GM12878 (cell line): ENCODE data around the gene SEC11A. TPM values are rescaled to one million over a fixed set of nuclear protein-coding genes. Genes with fewer than 3 reads are reported as not detected.

ENCODE experiments used
- BCL11A ChIP-seq: IDR thresholded peaks from 2 replicates; pipeline ENCODE4 v1.6.1; 2011; ENCODE audit warnings: low read depth, low read length
- CBX3 ChIP-seq: fragments of 200-600 bp; sonication (generic); IDR thresholded peaks from 2 replicates; pipeline ENCODE4 v1.6.1; 2016; ENCODE audit warnings: low read depth, borderline replicate concordance
- DPF2 ChIP-seq: fragments of 450-650 bp; IDR thresholded peaks from 2 replicates; pipeline ENCODE4 v1.6.1; 2017; ENCODE audit warnings: mild to moderate bottlenecking
- EP300 ChIP-seq, 2 experiments: fragments of 150-350 bp in 1 of 2; IDR thresholded peaks; 2 replicates each; pipeline ENCODE4 v1.6.1; 2011 to 2012; ENCODE audit warnings: low read depth in 2 of 2, low read length in 2 of 2, borderline replicate concordance in 1 of 2, improper control_type of control experiment in 1 of 2, inconsistent platforms in 1 of 2; ENCODE audit not compliant: control insufficient read depth in 1 of 2
- JUND ChIP-seq: IDR thresholded peaks from 2 replicates; pipeline ENCODE4 v1.6.1; 2012; ENCODE audit warnings: low read depth, mild to moderate bottlenecking, low read length, improper control_type of control experiment, moderate library complexity
- KLF5 ChIP-seq: fragments of 450-650 bp; IDR thresholded peaks from 2 replicates; pipeline ENCODE4 v1.6.1; 2014; ENCODE audit warnings: mild to moderate bottlenecking; ENCODE audit not compliant: partially characterized antibody
- MTA2 ChIP-seq: fragments of 450-650 bp; IDR thresholded peaks from 2 replicates; pipeline ENCODE4 v1.6.1; 2016; ENCODE audit warnings: low read depth, mild to moderate bottlenecking, moderate library complexity
- MTA3 ChIP-seq: IDR thresholded peaks from 2 replicates; pipeline ENCODE4 v1.6.1; 2012; ENCODE audit warnings: low read length, inconsistent platforms, borderline replicate concordance
- NFYB ChIP-seq: IDR thresholded peaks from 2 replicates; pipeline ENCODE4 v1.6.1; 2011; ENCODE audit warnings: low read depth, mild to moderate bottlenecking, low read length, improper control_type of control experiment, moderate library complexity; ENCODE audit not compliant: insufficient read depth
- NKRF ChIP-seq: fragments of 450-650 bp; conservative IDR thresholded peaks from 2 replicates; pipeline ENCODE4 v1.6.1; 2017; ENCODE audit warnings: mild to moderate bottlenecking, moderate library complexity
- PAX5 ChIP-seq: IDR thresholded peaks from 2 replicates; pipeline ENCODE4 v1.6.1; 2011; ENCODE audit warnings: low read depth, low read length, borderline replicate concordance
- POLR2AphosphoS5 ChIP-seq: IDR thresholded peaks from 2 replicates; pipeline ENCODE4 v1.6.1; 2011; ENCODE audit warnings: mild to moderate bottlenecking, low read length, inconsistent platforms
- POU2F2 ChIP-seq: IDR thresholded peaks from 3 replicates; pipeline ENCODE4 v1.6.1; 2011; ENCODE audit warnings: low read depth, mild to moderate bottlenecking, low read length, borderline replicate concordance
- SMC3 ChIP-seq: IDR thresholded peaks from 2 replicates; pipeline ENCODE4 v1.6.1; 2011; ENCODE audit warnings: low read length, improper control_type of control experiment, borderline replicate concordance
- SPI1 ChIP-seq: IDR thresholded peaks from 2 replicates; pipeline ENCODE4 v1.6.1; 2011; ENCODE audit warnings: low read depth, mild to moderate bottlenecking, low read length, moderate library complexity, borderline replicate concordance; ENCODE audit not compliant: insufficient read depth
- SREBF1 ChIP-seq: IDR thresholded peaks from 2 replicates; pipeline ENCODE4 v1.6.1; 2012; ENCODE audit warnings: mild to moderate bottlenecking, low read length
- SUZ12 ChIP-seq: fragments of 200-600 bp; sonication (generic); IDR thresholded peaks from one replicate; pipeline ENCODE4 v1.6.1; 2018; ENCODE audit warnings: antibody characterized with exemption, mild to moderate bottlenecking; ENCODE audit not compliant: unreplicated experiment
- WRNIP1 ChIP-seq: IDR thresholded peaks from 2 replicates; pipeline ENCODE4 v1.6.1; 2011; ENCODE audit warnings: low read depth, low read length, improper control_type of control experiment, borderline replicate concordance
- ZBTB11 ChIP-seq: fragments of 450-650 bp; formaldehyde crosslinking; IDR thresholded peaks from 2 replicates; pipeline ENCODE4 v1.5.0; 2022; ENCODE audit warnings: mild to moderate bottlenecking, missing genetic modification characterization
- ZBTB4 ChIP-seq: fragments of 450-650 bp; formaldehyde crosslinking; IDR thresholded peaks from 2 replicates; pipeline ENCODE4 v1.4.0; 2022; ENCODE audit warnings: mild to moderate bottlenecking, moderate library complexity
- ZNF622 ChIP-seq: fragments of 450-650 bp; IDR thresholded peaks from 2 replicates; pipeline ENCODE4 v1.6.1; 2017; ENCODE audit warnings: mild to moderate bottlenecking, inconsistent platforms
- ZSCAN29 ChIP-seq: fragments of 450-650 bp; IDR thresholded peaks from 2 replicates; pipeline ENCODE4 v1.6.1; 2017; ENCODE audit warnings: mild to moderate bottlenecking, moderate library complexity
- polyA plus RNA-seq, 11 experiments: library from polyadenylated mRNA; depleted of rRNA in 4 of 11; unstranded in 6 of 11; stranded (reverse) in 5 of 11; fragments of >200 nt; fragmentation: Nextera tagmentation in 4 of 11; fragmentation: Illumina TruSeq in 1 of 11; extraction: Ambion mirVana in 4 of 11; extraction: Trizol in 1 of 11; gene quantifications; 1 replicate in 1 of 11; 2 replicates in 10 of 11; pipeline versions ENCODE4 v1.2.1 to v1.2.3, GENCODE V29; 2011 to 2016; ENCODE audit warnings: inconsistent platforms in 2 of 11, missing spikeins in 2 of 11, low read depth in 1 of 11
- total RNA-seq, 4 experiments: library from RNA; depleted of rRNA in 3 of 4; stranded (reverse); fragments of >200 nt in 3 of 4; fragmentation: Illumina TruSeq in 1 of 4; extraction: Trizol in 1 of 4; gene quantifications; 2 replicates each; pipeline versions ENCODE4 v1.2.1 to v1.2.3, GENCODE V29; 2013 to 2021

Gene SEC11A
- total and polyA plus RNA-seq, 10 of the 15 experiments (the other 5 are each of a cell fraction or from before 2014, with no cell fraction given), result 99.2 to 159 (median 143) TPM

GRCh38 chr15:84658080-84658787 lies 57.7 kb downstream of the SEC11A start, which contains the start of gene NMB (continued):
- TF ChIP-seq ZBTB4 (CRISPR knock-in tag), result no peak
- peak; percentile 40; the same call in 1 of the 2 replicates for TF ChIP-seq DPF2
- no peak for TF ChIP-seq JUND
- TF ChIP-seq BCL11A, result no peak
- no peak for TF ChIP-seq ZBTB11 (CRISPR knock-in tag)
- TF ChIP-seq EP300 (IDR thresholded peaks at IDR 0.05; ENCODE audit: borderline replicate concordance in 1 of 2, control insufficient read depth in 1 of 2, low read depth in 2 of 2, low read length in 2 of 2), result no peak
- no peak for TF ChIP-seq MTA2
- peak; percentile 30; the same call in 1 of the 2 replicates for TF ChIP-seq NKRF
- TF ChIP-seq KLF5, result no peak
- no peak for TF ChIP-seq ZSCAN29
- TF ChIP-seq SUZ12, result no peak
- 0 out of 2 replicates have a peak, but pooled peaks have one; percentile 32 for TF ChIP-seq POLR2AphosphoS5
- TF ChIP-seq SPI1, result no peak
- no peak for TF ChIP-seq WRNIP1
- TF ChIP-seq SREBF1, result no peak
- peak; percentile 20; the same call in 1 of the 2 replicates for TF ChIP-seq PAX5
- no peak for TF ChIP-seq ZNF622
- no peak for TF ChIP-seq MTA3
- no peak; the same call in 1 of the 2 replicates for TF ChIP-seq SMC3
- TF ChIP-seq CBX3, result no peak
- TF ChIP-seq POU2F2, result 0 out of 3 replicates have a peak, but pooled peaks have one; percentile 2
- no peak for TF ChIP-seq NFYB
